Myocyte (in vitro differentiated cells): ENCODE results near the gene KIAA1328. TPM values are rescaled to one million over a fixed set of nuclear protein-coding genes. Genes with fewer than 3 reads are reported as not detected.

ENCODE experiments used
- DNase-seq: peaks from one replicate; pipeline ENCODE4 v3.0.0-alpha.2; 2012; ENCODE audit warnings: low read depth
- total RNA-seq: library from RNA; depleted of rRNA; stranded (reverse); fragments of >200 nt; gene quantifications from 2 replicates; pipeline ENCODE4 v1.2.3, GENCODE V29; 2014

Gene KIAA1328
- total RNA-seq, 1 donor from 2014 or later: 4.5 TPM

GRCh38 chr18:37249895-37250618 lies 421.1 kb downstream of the KIAA1328 start:
- no peak for DNase-seq

- no peak for DNase-seq
Observed at GRCh38 chr18:37251679-37252078, 422.8 kb downstream of the KIAA1328 start.

- DNase-seq: no peak
Observed at GRCh38 chr18:37252342-37252741, 423.4 kb downstream of the KIAA1328 start.

GRCh38 chr18:37252854-37253393 lies 424.0 kb downstream of the KIAA1328 start:
- DNase-seq: no peak

GRCh38 chr18:37253394-37254235 lies 424.7 kb downstream of the KIAA1328 start:
- DNase-seq: no peak

GRCh38 chr18:37254236-37254754 lies 425.4 kb downstream of the KIAA1328 start:
- DNase-seq: no peak

- no peak for DNase-seq
Observed at GRCh38 chr18:37254973-37255372, 426.0 kb downstream of the KIAA1328 start.

GRCh38 chr18:37258131-37258530 lies 429.2 kb downstream of the KIAA1328 start:
- no peak for DNase-seq

- DNase-seq: no peak
Observed at GRCh38 chr18:37258819-37259218, 429.9 kb downstream of the KIAA1328 start.

GRCh38 chr18:37259711-37260110 lies 430.8 kb downstream of the KIAA1328 start:
- DNase-seq: no peak

- no peak for DNase-seq
Observed at GRCh38 chr18:37260367-37261093, 431.6 kb downstream of the KIAA1328 start.

GRCh38 chr18:37261246-37261840 lies 432.4 kb downstream of the KIAA1328 start:
- no peak for DNase-seq

GRCh38 chr18:37261988-37262387 lies 433.1 kb downstream of the KIAA1328 start:
- no peak for DNase-seq

- DNase-seq: no peak
Observed at GRCh38 chr18:37264956-37265355, 436.0 kb downstream of the KIAA1328 start.

GRCh38 chr18:37265382-37265781 lies 436.5 kb downstream of the KIAA1328 start:
- DNase-seq: no peak

- DNase-seq: no peak
Observed at GRCh38 chr18:37266290-37266689, 437.4 kb downstream of the KIAA1328 start.

- DNase-seq: peak; percentile 71
Observed at GRCh38 chr18:37270038-37270665, 441.2 kb downstream of the KIAA1328 start.

- no peak for DNase-seq
Observed at GRCh38 chr18:37270666-37271052, 441.7 kb downstream of the KIAA1328 start.

- DNase-seq: no peak
Observed at GRCh38 chr18:37272226-37272625, 443.3 kb downstream of the KIAA1328 start.

GRCh38 chr18:37272841-37273240 lies 443.9 kb downstream of the KIAA1328 start:
- no peak for DNase-seq
